Measurements from ENCODE around the gene ITGA11.

The ITGA11 gene

GRCh38 chr15:68386587-68387288 lies 45.2 kb downstream of the ITGA11 start:
- TF ChIP-seq, protein P1, sequence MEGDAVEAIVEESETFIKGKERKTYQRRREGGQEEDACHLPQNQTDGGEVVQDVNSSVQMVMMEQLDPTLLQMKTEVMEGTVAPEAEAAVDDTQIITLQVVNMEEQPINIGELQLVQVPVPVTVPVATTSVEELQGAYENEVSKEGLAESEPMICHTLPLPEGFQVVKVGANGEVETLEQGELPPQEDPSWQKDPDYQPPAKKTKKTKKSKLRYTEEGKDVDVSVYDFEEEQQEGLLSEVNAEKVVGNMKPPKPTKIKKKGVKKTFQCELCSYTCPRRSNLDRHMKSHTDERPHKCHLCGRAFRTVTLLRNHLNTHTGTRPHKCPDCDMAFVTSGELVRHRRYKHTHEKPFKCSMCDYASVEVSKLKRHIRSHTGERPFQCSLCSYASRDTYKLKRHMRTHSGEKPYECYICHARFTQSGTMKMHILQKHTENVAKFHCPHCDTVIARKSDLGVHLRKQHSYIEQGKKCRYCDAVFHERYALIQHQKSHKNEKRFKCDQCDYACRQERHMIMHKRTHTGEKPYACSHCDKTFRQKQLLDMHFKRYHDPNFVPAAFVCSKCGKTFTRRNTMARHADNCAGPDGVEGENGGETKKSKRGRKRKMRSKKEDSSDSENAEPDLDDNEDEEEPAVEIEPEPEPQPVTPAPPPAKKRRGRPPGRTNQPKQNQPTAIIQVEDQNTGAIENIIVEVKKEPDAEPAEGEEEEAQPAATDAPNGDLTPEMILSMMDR (IDR thresholded peaks at IDR 0.05) = no peak
- H3K4me3 Mint-ChIP-seq = no peak overlapping the region
- peaks cover 5% of the 10 kb centered on the region for H3K9me3 Mint-ChIP-seq
- no peak for DNase-seq
- H3K4me1 Mint-ChIP-seq = peaks cover 12% of the 10 kb centered on the region
- H3K36me3 Mint-ChIP-seq (ENCODE audit: low read depth) = no peaks in the 10 kb centered on the region
- peaks cover 3% of the 10 kb centered on the region for H3K27me3 Mint-ChIP-seq (ENCODE audit: low read depth, poor library complexity)
- H3K27ac Mint-ChIP-seq = no peak overlapping the region

DNA sequence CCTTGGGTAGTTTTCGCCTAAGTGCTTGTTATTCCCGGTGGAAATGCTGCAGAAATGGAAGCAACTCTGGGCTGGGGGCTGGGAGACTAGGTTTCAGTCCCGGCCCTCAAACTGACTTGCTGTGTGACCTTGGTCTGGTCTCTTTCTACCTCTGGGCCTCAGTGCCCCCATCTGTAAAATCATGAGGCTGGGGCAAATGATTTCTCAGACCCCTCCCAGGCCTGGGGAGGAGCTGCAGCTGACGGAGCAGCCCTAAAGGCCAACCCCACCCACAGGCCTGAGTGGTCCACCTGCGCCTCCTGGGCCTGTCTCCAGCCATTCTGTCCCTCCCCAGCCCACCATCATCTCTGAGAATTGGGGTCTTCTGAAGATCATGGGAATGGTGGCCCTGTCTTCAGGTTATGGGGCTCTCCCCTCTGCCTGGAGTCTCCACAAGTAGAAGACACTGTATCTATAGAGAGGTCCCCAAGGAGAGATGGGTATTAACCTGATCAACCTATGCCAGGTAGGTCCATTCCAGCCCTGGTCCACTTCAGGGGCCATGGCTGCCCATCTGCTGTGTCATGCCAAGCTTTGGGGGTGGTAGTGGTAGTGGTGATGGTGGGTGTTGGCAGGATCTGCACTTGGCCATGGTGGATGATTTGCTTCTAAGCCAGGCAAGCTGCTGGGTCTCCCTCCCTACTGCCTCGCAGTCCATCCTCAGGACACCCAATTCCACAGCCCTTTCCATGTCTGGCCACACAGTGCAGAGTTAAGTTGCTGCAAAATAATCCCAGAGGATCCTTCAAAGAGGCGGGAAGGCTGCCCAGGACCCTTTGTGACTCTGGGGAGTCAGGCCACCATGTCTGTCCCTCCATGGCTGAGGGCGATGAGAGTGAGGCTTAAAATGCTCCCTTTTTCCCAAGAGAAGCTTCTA lies 46.0 kb downstream of the ITGA11 start:
- Mint-ChIP-seq H3K4me1 (peaks cover 12% of the 10 kb centered on the region), H3K27me3 (ENCODE audit: low read depth, poor library complexity) (peaks cover 3% of the 10 kb centered on the region), H3K9me3 (peaks cover 5% of the 10 kb centered on the region), H3K4me3 (no peak overlapping the region), H3K27ac (no peak overlapping the region), H3K36me3 (ENCODE audit: low read depth) (no peaks in the 10 kb centered on the region)
- TF ChIP-seq, protein P1 (IDR thresholded peaks at IDR 0.05) = no peak
- no peak for DNase-seq

GRCh38 chr15:68385240-68385561 lies 46.8 kb downstream of the ITGA11 start:
- peaks cover 5% of the 10 kb centered on the region for H3K9me3 Mint-ChIP-seq
- no peak overlapping the region for H3K27ac Mint-ChIP-seq
- H3K4me1 Mint-ChIP-seq = peaks cover 6% of the 10 kb centered on the region
- no peak overlapping the region for H3K4me3 Mint-ChIP-seq
- DNase-seq = no peak
- no peaks in the 10 kb centered on the region for H3K36me3 Mint-ChIP-seq (ENCODE audit: low read depth)
- TF ChIP-seq, protein P1 (IDR thresholded peaks at IDR 0.05) = no peak
- H3K27me3 Mint-ChIP-seq (ENCODE audit: low read depth, poor library complexity) = no peaks in the 10 kb centered on the region

DNA sequence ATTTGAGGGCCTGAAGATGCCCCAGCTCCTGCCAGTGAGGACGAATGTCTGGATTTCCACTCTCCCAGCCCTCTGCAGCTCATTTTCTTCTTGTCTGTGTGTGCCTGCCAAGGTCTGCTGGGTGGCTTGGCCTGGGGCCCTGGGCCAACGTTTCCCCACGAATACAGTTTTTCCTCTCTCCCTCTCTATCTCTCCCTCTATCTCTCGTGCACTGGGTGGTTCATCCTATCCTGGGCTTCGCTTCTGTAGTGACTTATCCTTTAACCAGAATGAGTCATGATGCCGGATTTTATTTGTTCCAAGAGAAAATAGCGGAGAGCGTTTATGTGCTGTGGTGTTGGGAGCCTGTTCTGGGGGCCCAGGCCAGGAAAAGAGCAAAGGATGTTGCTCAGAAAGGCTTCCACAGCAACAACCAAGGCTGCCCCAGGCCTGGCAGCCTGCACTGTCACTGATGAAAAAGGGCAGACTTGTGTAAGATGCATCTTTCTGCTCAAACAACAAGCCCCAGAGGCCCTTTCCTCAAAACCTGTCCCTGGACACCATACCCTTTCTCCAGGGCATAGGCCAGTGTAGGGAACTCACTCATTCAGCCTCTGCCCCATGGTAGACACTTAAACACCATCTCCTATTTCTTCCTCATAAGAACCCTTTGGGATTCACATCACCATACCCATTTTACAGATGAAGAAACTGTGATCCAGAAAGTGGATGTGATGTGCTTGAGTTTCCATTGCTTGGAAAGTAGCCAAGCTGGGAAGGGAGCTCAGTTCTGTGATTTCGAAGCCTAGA lies 47.3 kb downstream of the ITGA11 start:
- H3K27ac Mint-ChIP-seq = no peak overlapping the region
- H3K36me3 Mint-ChIP-seq (ENCODE audit: low read depth) = no peaks in the 10 kb centered on the region
- H3K4me1 Mint-ChIP-seq = peaks cover under 1% of the 10 kb centered on the region
- H3K9me3 Mint-ChIP-seq = peaks cover 5% of the 10 kb centered on the region
- H3K4me3 Mint-ChIP-seq = no peak overlapping the region
- H3K27me3 Mint-ChIP-seq (ENCODE audit: low read depth, poor library complexity) = no peaks in the 10 kb centered on the region
- no peak for DNase-seq
- TF ChIP-seq, protein P1 (IDR thresholded peaks at IDR 0.05) = no peak

- TF ChIP-seq, protein P1 (IDR thresholded peaks at IDR 0.05) = peak; percentile 61
- Mint-ChIP-seq H3K36me3 (ENCODE audit: low read depth) (no peaks in the 10 kb centered on the region), H3K4me3 (no peak overlapping the region), H3K27ac (no peak overlapping the region), H3K9me3 (peaks cover 5% of the 10 kb centered on the region), H3K4me1 (no peaks in the 10 kb centered on the region), H3K27me3 (ENCODE audit: low read depth, poor library complexity) (no peaks in the 10 kb centered on the region)
- no peak for DNase-seq
These were observed 48.5 kb downstream of the ITGA11 start for GRCh38 chr15:68383161-68384074.

Data from nephron progenitor cell (in vitro differentiated cells).